K562 (cell line): ENCODE measurements around the gene CPED1. TPM values are rescaled to one million over a fixed set of nuclear protein-coding genes. Genes with fewer than 3 reads are reported as not detected.
A peak's percentile ranks its signal among the peaks of the same experiment; 100 is the strongest.

ENCODE experiments used
- MAZ ChIP-seq, 2 experiments: fragments of 450-650 bp in 1 of 2; sonication (generic) in 1 of 2; formaldehyde crosslinking; IDR thresholded peaks in 1 of 2; conservative IDR thresholded peaks in 1 of 2; 2 replicates each; pipeline versions ENCODE4 v1.4.0 to v1.5.0; 2020; ENCODE audit warnings: mild to moderate bottlenecking in 1 of 2, missing genetic modification reagents in 1 of 2
- MIER1 ChIP-seq: fragments of 450-650 bp; IDR thresholded peaks from 2 replicates; pipeline ENCODE4 v1.6.1; 2016; ENCODE audit warnings: antibody characterized with exemption, mild to moderate bottlenecking, low read depth
- NEUROD1 ChIP-seq: fragments of 150-350 bp; IDR thresholded peaks from 2 replicates; pipeline ENCODE4 v1.6.1; 2014; ENCODE audit warnings: borderline replicate concordance, low read length, low read depth; ENCODE audit not compliant: partially characterized antibody
- PCBP2 ChIP-seq: fragments of 200-400 bp; formaldehyde crosslinking; IDR thresholded peaks from 2 replicates; pipeline ENCODE4 v1.6.1; 2018; ENCODE audit warnings: low read length, low read depth, mild to moderate bottlenecking, moderate library complexity; ENCODE audit not compliant: poor library complexity, severe bottlenecking
- RBM25 ChIP-seq: fragments of 200-400 bp; formaldehyde crosslinking; IDR thresholded peaks from 2 replicates; pipeline ENCODE4 v1.6.1; 2018; ENCODE audit warnings: low read length, low read depth, moderate library complexity; ENCODE audit not compliant: severe bottlenecking
- RFX1 ChIP-seq: fragments of 450-650 bp; IDR thresholded peaks from 2 replicates; pipeline ENCODE4 v1.6.1; 2016; ENCODE audit warnings: mild to moderate bottlenecking, moderate library complexity
- SIN3A ChIP-seq, 2 experiments: fragments of 150-350 bp in 1 of 2; IDR thresholded peaks; 2 replicates each; pipeline ENCODE4 v1.6.1; 2011 to 2016; ENCODE audit warnings: borderline replicate concordance in 2 of 2, low read depth in 2 of 2, low read length in 2 of 2, mild to moderate bottlenecking in 2 of 2, moderate library complexity in 2 of 2; ENCODE audit not compliant: control insufficient read depth in 1 of 2
- SMAD4 ChIP-seq: fragments of 250-450 bp; sonication (Bioruptor Pico); conservative IDR thresholded peaks from 2 replicates; pipeline ENCODE4 v1.8.0; 2021; ENCODE audit warnings: inconsistent platforms, mild to moderate bottlenecking, moderate library complexity
- ZNF133 ChIP-seq: fragments of 250-450 bp; sonication (Bioruptor Pico); IDR thresholded peaks from 2 replicates; pipeline ENCODE4 v1.4.0; 2020; ENCODE audit warnings: mild to moderate bottlenecking
- ZNF316 ChIP-seq: fragments of 450-650 bp; IDR thresholded peaks from 2 replicates; pipeline ENCODE4 v1.6.1; 2016
- ZNF695 ChIP-seq: fragments of 450-650 bp; formaldehyde crosslinking; IDR thresholded peaks from 2 replicates; pipeline ENCODE4 v1.4.0; 2020; ENCODE audit warnings: mild to moderate bottlenecking, moderate library complexity
- ZNF699 ChIP-seq: fragments of 250-450 bp; sonication (Bioruptor Pico); IDR thresholded peaks from 2 replicates; pipeline ENCODE4 v1.8.0; 2021; ENCODE audit warnings: mild to moderate bottlenecking, moderate library complexity; ENCODE audit not compliant: insufficient replicate concordance
- polyA plus RNA-seq, 8 experiments: library from polyadenylated mRNA; depleted of rRNA in 4 of 8; stranded (reverse) in 5 of 8; unstranded in 3 of 8; fragments of >200 nt; fragmentation: Nextera tagmentation in 2 of 8; fragmentation: Illumina TruSeq in 1 of 8; extraction: Ambion mirVana in 2 of 8; extraction: Trizol in 1 of 8; gene quantifications; 2 replicates each; pipeline versions ENCODE4 v1.2.1 to v1.2.3, GENCODE V29; 2011 to 2014; ENCODE audit warnings: inconsistent platforms in 1 of 8, missing spikeins in 1 of 8
- total RNA-seq, 7 experiments: library from RNA; depleted of rRNA in 6 of 7; stranded (reverse); fragments of >200 nt in 6 of 7; fragmentation: Illumina TruSeq in 2 of 7; extraction: Trizol in 2 of 7; gene quantifications; 2 replicates each; pipeline versions ENCODE4 v1.2.1 to v1.2.3, GENCODE V29; 2011 to 2021; ENCODE audit warnings: low replicate concordance in 1 of 7
- TF ChIP-seq, protein P1 (sequence below): fragments of 200-800 bp; sonication (Bioruptor generic); IDR thresholded peaks from 2 replicates; pipeline ENCODE4 v1.6.1; 2017; ENCODE audit warnings: missing genetic modification characterization, missing compliant biosample characterization
- TF ChIP-seq, protein P2 (sequence below), 3 experiments: fragments of 200-800 bp in 1 of 3; fragments of 250-450 bp in 1 of 3; fragments of 450-650 bp in 1 of 3; sonication (Bioruptor Pico) in 1 of 3; sonication (Bioruptor generic) in 1 of 3; formaldehyde crosslinking in 1 of 3; IDR thresholded peaks; 2 replicates each; pipeline versions ENCODE4 v1.6.1 to v1.8.0; 2016 to 2022; ENCODE audit warnings: mild to moderate bottlenecking in 2 of 3, missing genetic modification characterization in 2 of 3, missing compliant biosample characterization in 1 of 3, moderate library complexity in 1 of 3
- TF ChIP-seq, protein P3 (sequence below): fragments of 450-650 bp; IDR thresholded peaks from 2 replicates; pipeline ENCODE4 v1.6.1; 2016; ENCODE audit warnings: low read depth, mild to moderate bottlenecking, moderate library complexity
- TF ChIP-seq, protein P4 (sequence below): fragments of 250-450 bp; sonication (Bioruptor Pico); IDR thresholded peaks from 2 replicates; pipeline ENCODE4 v1.8.0; 2021; ENCODE audit warnings: borderline replicate concordance, mild to moderate bottlenecking, moderate library complexity; ENCODE audit not compliant: poor library complexity, severe bottlenecking
- TF ChIP-seq, protein P5 (sequence below): sonication (generic); formaldehyde crosslinking; IDR thresholded peaks from 2 replicates; pipeline ENCODE4 v1.8.0; 2022; ENCODE audit warnings: mild to moderate bottlenecking, missing genetic modification reagents

Gene CPED1
- total and polyA plus RNA-seq, 9 of the 15 experiments (the other 6 are each of a cell fraction or from before 2014, with no cell fraction given), result 195 to 393 (median 290) TPM

DNA sequence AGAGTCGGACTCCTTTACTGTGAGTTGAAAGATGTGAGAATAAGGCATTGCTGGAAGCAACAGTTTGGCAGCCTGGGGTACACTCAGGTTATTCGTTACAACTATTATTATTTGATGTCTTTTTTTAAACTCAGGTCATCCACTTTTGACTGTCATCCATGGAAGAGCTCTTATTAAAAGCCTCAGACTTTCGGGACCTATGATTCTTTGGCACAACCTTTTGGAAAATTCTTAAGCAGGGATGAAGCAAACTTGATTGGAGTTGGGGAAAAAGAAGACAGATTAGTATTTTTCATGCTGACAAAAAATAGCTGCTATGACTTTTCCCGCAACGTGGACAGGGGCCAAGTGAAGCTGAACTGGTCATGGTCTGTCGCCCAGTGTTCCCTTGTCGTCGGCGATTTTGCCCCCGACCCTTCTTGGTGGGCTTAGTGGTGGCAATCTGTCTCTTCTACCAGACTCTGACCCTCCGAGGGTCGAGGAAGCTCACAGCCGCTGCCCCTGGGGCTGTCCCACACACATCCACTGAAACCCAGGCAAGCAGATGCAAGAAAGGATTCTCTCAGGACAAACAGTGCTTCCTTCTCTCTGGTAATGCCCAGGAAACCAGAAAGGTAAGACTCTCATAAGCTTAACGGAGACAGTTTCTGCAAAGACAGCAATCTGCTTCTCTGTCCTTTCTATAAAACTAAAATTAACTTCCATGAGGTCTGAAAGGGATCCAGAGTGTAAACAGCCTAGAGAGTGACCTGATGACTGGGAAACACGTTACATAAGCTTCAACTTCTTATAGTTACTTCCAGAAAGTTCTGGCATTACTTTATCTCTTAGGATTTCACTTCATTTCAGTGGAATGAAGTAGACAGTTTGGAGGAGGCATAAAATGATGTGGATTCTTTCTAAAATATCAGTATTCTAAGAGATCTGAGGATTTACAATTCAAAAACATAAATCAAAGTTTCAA, 1.0 kb downstream of the CPED1 start (continued):
- TF ChIP-seq, protein P1, sequence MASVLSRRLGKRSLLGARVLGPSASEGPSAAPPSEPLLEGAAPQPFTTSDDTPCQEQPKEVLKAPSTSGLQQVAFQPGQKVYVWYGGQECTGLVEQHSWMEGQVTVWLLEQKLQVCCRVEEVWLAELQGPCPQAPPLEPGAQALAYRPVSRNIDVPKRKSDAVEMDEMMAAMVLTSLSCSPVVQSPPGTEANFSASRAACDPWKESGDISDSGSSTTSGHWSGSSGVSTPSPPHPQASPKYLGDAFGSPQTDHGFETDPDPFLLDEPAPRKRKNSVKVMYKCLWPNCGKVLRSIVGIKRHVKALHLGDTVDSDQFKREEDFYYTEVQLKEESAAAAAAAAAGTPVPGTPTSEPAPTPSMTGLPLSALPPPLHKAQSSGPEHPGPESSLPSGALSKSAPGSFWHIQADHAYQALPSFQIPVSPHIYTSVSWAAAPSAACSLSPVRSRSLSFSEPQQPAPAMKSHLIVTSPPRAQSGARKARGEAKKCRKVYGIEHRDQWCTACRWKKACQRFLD (CRISPR knock-in tag), result no peak
- TF ChIP-seq PCBP2 (no peak), ZNF695 (CRISPR knock-in tag) (no peak), ZNF699 (CRISPR knock-in tag) (no peak), SIN3A (IDR thresholded peaks at IDR 0.05; ENCODE audit: borderline replicate concordance in 2 of 2, control insufficient read depth in 1 of 2, low read depth in 2 of 2, low read length in 2 of 2) (peak in 1 of 2 experiments; percentile 13; a peak in 1 of 4 replicates), NEUROD1 (no peak), ZNF133 (CRISPR knock-in tag) (no peak), MAZ (CRISPR knock-in tag; conservative IDR thresholded peaks at IDR 0.05 in 1 of 2, IDR thresholded peaks at IDR 0.05 in 1 of 2) (peak; percentile 20 to 47; a peak in 3 of 4 replicates), RFX1 (no peak), SMAD4 (CRISPR knock-in tag) (no peak), RBM25 (no peak), ZNF316 (peak; percentile 27; the same call in 1 of the 2 replicates), MIER1 (no peak)
- TF ChIP-seq, protein P2, sequence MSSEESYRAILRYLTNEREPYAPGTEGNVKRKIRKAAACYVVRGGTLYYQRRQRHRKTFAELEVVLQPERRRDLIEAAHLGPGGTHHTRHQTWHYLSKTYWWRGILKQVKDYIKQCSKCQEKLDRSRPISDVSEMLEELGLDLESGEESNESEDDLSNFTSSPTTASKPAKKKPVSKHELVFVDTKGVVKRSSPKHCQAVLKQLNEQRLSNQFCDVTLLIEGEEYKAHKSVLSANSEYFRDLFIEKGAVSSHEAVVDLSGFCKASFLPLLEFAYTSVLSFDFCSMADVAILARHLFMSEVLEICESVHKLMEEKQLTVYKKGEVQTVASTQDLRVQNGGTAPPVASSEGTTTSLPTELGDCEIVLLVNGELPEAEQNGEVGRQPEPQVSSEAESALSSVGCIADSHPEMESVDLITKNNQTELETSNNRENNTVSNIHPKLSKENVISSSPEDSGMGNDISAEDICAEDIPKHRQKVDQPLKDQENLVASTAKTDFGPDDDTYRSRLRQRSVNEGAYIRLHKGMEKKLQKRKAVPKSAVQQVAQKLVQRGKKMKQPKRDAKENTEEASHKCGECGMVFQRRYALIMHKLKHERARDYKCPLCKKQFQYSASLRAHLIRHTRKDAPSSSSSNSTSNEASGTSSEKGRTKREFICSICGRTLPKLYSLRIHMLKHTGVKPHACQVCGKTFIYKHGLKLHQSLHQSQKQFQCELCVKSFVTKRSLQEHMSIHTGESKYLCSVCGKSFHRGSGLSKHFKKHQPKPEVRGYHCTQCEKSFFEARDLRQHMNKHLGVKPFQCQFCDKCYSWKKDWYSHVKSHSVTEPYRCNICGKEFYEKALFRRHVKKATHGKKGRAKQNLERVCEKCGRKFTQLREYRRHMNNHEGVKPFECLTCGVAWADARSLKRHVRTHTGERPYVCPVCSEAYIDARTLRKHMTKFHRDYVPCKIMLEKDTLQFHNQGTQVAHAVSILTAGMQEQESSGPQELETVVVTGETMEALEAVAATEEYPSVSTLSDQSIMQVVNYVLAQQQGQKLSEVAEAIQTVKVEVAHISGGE (CRISPR knock-in tag; IDR thresholded peaks at IDR 0.05), result no peak
- TF ChIP-seq, protein P3, sequence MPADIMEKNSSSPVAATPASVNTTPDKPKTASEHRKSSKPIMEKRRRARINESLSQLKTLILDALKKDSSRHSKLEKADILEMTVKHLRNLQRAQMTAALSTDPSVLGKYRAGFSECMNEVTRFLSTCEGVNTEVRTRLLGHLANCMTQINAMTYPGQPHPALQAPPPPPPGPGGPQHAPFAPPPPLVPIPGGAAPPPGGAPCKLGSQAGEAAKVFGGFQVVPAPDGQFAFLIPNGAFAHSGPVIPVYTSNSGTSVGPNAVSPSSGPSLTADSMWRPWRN, result 0 out of 2 replicates have a peak, but pooled peaks have one; percentile 12
- TF ChIP-seq, protein P4, sequence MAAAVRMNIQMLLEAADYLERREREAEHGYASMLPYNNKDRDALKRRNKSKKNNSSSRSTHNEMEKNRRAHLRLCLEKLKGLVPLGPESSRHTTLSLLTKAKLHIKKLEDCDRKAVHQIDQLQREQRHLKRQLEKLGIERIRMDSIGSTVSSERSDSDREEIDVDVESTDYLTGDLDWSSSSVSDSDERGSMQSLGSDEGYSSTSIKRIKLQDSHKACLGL (CRISPR knock-in tag), result no peak
- TF ChIP-seq, protein P5, sequence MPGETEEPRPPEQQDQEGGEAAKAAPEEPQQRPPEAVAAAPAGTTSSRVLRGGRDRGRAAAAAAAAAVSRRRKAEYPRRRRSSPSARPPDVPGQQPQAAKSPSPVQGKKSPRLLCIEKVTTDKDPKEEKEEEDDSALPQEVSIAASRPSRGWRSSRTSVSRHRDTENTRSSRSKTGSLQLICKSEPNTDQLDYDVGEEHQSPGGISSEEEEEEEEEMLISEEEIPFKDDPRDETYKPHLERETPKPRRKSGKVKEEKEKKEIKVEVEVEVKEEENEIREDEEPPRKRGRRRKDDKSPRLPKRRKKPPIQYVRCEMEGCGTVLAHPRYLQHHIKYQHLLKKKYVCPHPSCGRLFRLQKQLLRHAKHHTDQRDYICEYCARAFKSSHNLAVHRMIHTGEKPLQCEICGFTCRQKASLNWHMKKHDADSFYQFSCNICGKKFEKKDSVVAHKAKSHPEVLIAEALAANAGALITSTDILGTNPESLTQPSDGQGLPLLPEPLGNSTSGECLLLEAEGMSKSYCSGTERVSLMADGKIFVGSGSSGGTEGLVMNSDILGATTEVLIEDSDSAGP, result no peak
